Measurements from ENCODE around the gene PSD4.

The PSD4 gene

GRCh38 chr2:113178069-113178746 lies 4.4 kb downstream of the PSD4 start:
- CTCF ChIA-PET, result interaction anchor here (6.0 kb wide), 1 partner anchor 21 kb away, joined by 44 read pairs; no protein-coding TSS in a partner anchor
- no peak for TF ChIP-seq CTCF (IDR thresholded peaks at IDR 0.05; ENCODE audit: control extremely low read depth, extremely low read depth, low read depth, missing control alignments)
- POLR2A ChIA-PET, result no interaction called here
- no peak for DNase-seq (ENCODE audit: extremely low spot score)

DNA sequence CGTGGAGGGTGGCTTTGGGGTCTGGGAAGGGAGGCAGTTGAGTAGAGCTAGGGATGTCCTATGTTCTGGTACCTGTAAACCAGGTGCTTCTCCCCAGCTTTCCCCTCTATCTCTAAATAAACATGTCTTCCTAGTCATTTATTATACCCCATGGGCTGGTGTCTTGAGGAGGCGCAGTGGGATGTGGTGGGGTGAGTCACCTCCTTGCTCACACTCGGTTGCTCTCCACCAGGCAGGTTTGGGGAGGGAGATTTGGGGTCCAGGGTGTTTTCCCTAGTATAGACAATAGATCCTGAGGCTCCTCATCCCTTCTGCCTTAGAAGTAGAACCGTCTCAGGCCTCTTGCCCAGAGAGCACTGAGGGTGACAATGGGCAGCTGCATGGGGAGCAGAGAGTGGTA lies 5.1 kb downstream of the PSD4 start:
- no peak for TF ChIP-seq CTCF (IDR thresholded peaks at IDR 0.05; ENCODE audit: control extremely low read depth, extremely low read depth, low read depth, missing control alignments)
- POLR2A ChIA-PET, result no interaction called here
- DNase-seq (ENCODE audit: extremely low spot score), result no peak
- CTCF ChIA-PET, result interaction anchor here (3.1 to 6.0 kb wide), 2 partner anchors 21 to 42 kb away, joined by 16 to 44 read pairs; no protein-coding TSS in a partner anchor

DNA sequence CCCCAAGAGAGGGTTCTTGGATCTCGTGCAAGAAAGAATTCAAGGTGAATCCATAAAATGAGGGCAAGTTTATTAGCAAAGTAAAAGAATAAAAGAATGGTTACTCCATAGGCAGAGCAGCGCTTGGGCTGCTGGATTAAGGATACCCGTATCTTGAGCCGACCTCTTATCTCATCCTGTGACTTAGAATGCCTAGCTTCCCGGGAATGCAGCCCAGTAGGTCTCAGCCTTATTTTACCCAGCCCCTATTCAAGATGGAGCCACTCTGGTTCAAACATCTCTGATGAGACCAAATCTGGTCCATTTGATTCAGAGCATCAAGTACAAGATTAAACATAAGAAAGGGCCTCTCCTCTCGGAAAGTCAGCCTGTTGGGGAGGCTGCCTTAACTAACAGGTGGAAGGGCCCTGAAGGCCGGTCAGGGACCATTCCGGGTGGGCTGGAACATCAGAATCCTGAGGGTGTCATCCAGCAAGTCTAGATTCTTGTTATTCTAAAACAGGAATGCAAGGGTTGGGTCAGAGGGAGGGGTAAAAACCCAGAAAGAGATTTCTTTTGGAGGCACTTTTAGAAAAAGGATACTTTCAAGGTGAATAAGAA lies 5.8 kb downstream of the PSD4 start:
- CTCF ChIA-PET, result interaction anchor here (1.0 to 3.1 kb wide), 5 partner anchors 19 to 100 kb away, joined by 3 to 16 read pairs (median 4); no protein-coding TSS in a partner anchor
- no peak for TF ChIP-seq CTCF (IDR thresholded peaks at IDR 0.05; ENCODE audit: control extremely low read depth, extremely low read depth, low read depth, missing control alignments)
- POLR2A ChIA-PET, result no interaction called here
- no peak for DNase-seq (ENCODE audit: extremely low spot score)

GRCh38 chr2:113180131-113180946 lies 6.6 kb downstream of the PSD4 start:
- TF ChIP-seq CTCF (IDR thresholded peaks at IDR 0.05; ENCODE audit: control extremely low read depth, extremely low read depth, low read depth, missing control alignments), result no peak
- DNase-seq (ENCODE audit: extremely low spot score), result no peak
- ChIA-PET CTCF (interaction anchor here (1.0 to 4.7 kb wide), 7 partner anchors 18 to 190 kb away, joined by 3 to 21 read pairs (median 4); no protein-coding TSS in a partner anchor), POLR2A (interaction anchor here (0.7 kb wide), 1 partner anchor 64 kb away, joined by 3 read pairs; no protein-coding TSS in a partner anchor)

GRCh38 chr2:113181258-113182051 lies 7.7 kb downstream of the PSD4 start:
- POLR2A ChIA-PET, result no interaction called here
- no peak for DNase-seq (ENCODE audit: extremely low spot score)
- CTCF ChIA-PET, result interaction anchor here (1.0 to 4.7 kb wide), 5 partner anchors 17 to 189 kb away, joined by 3 to 24 read pairs (median 16); no protein-coding TSS in a partner anchor
- TF ChIP-seq CTCF (IDR thresholded peaks at IDR 0.05; ENCODE audit: control extremely low read depth, extremely low read depth, low read depth, missing control alignments), result no peak
